Breast epithelium (tissue), 3 donors: ENCODE results near the gene DNAH8.

Source experiments
- CTCF ChIP-seq, 3 donors: fragments of 450-650 bp; IDR thresholded peaks; one replicate each; pipeline ENCODE4 v1.5.1; 2016 to 2017; ENCODE audit warnings: antibody characterized with exemption in 3 of 3, mild to moderate bottlenecking in 3 of 3, moderate library complexity in 3 of 3
- POLR2A ChIP-seq: fragments of 450-650 bp; IDR thresholded peaks from one replicate; pipeline ENCODE4 v1.6.1; 2016; ENCODE audit warnings: antibody characterized with exemption, mild to moderate bottlenecking, moderate library complexity
- POLR2AphosphoS5 ChIP-seq, 3 donors: sonication (generic); formaldehyde crosslinking; IDR thresholded peaks; one replicate each; pipeline ENCODE4 v1.6.1; 2017; ENCODE audit warnings: antibody characterized with exemption in 3 of 3

GRCh38 chr6:38822963-38823362 is 107.9 kb downstream of the DNAH8 start:
- no peak for TF ChIP-seq CTCF (IDR thresholded peaks at IDR 0.05)
- no peak for TF ChIP-seq POLR2A
- no peak for TF ChIP-seq POLR2AphosphoS5 (IDR thresholded peaks at IDR 0.05)
